Smooth muscle cell of the brain vasculature (primary cell): ENCODE measurements around the gene TAAR1.
"Not testable (repeated sequence)": the region's sequence is repeated elsewhere in the genome, so short reads cannot be mapped to it uniquely, and the experiment has no call there.

Experiments used
- DNase-seq: peaks from one replicate; pipeline ENCODE4 v3.0.0-alpha.2; 2012; ENCODE audit warnings: low read depth, low spot score

The TAAR1 gene

GRCh38 chr6:132661906-132662305 is 2.9 kb upstream of the TAAR1 start:
- DNase-seq: no peak

GRCh38 chr6:132651062-132651461 is 7.9 kb downstream of the TAAR1 start:
- no peak for DNase-seq

DNA sequence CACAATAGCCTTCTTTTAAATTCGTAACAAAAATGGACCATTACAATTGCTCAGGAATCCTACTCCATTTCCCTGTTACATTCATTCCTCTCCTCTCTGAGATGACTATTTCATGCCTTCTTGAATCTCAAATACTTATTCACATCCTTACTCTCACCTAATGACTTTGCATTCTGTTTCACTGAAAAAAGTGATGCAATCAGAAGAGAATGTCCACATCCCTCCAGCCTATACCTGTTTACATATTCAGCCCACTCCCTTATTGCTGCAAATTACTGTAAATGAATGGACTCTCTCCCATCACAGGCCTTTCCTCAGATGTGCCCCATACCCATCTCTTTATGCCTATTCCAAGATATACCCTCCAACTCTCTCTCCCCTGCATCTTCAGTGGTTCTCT is 8.6 kb downstream of the TAAR1 start:
- DNase-seq: no peak

- DNase-seq: no peak
Observed at GRCh38 chr6:132648828-132649227, 10.2 kb downstream of the TAAR1 start.

GRCh38 chr6:132648356-132648755 is 10.6 kb downstream of the TAAR1 start:
- DNase-seq: no peak

- DNase-seq: no peak
Observed at GRCh38 chr6:132643547-132643946, 15.4 kb downstream of the TAAR1 start.

DNA sequence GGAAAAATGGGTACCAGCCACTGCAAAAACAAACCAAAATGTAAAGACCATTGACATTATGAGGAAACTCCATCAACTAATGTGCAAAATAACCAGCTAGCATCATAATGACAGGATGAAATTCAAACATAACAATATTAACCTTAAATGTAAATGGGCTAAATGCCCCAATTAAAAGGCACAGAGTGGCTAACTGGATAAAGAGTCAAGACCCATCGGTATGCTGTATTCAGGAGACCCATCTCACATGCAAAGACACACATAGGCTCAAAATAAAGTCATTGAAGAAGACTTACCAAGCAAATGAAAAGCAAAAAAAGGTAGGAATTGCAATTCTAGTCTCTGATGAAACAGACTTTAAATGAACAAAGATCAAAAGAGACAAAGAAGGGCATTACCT is 21.8 kb downstream of the TAAR1 start:
- not testable (repeated sequence) for DNase-seq

GRCh38 chr6:132635906-132636305 is 23.1 kb downstream of the TAAR1 start:
- not testable (repeated sequence) for DNase-seq

- not testable (repeated sequence) for DNase-seq
Observed at GRCh38 chr6:132635288-132635687, 23.7 kb downstream of the TAAR1 start.

DNA sequence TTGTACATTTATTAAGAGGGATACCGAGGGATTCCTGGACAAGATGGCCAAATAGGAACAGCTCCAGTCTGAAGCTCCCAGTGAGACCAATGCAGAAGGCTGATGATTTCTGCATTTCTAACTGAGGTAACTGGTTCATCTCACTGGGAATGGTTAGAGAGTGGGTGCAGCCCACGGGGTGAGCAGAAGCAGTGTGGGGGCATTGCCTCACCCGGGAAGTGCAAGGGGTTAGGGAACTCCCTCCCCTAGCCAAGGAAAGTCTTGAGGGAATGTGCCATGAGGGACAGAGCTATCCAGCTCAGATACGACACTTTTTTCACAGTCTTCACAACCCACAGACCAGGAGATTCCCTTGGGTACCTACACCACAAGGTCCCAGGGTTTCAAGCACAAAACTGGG is 24.2 kb downstream of the TAAR1 start:
- no peak for DNase-seq

GRCh38 chr6:132633362-132633761 is 25.6 kb downstream of the TAAR1 start:
- DNase-seq: no peak

- no peak for DNase-seq
Observed at GRCh38 chr6:132624175-132624574, 34.8 kb downstream of the TAAR1 start, which contains the start of gene TAAR2. TSS of gene TAAR2 (minus strand) at chr6:132624275. CDS start at chr6:132624275, 0 bp downstream.

DNA sequence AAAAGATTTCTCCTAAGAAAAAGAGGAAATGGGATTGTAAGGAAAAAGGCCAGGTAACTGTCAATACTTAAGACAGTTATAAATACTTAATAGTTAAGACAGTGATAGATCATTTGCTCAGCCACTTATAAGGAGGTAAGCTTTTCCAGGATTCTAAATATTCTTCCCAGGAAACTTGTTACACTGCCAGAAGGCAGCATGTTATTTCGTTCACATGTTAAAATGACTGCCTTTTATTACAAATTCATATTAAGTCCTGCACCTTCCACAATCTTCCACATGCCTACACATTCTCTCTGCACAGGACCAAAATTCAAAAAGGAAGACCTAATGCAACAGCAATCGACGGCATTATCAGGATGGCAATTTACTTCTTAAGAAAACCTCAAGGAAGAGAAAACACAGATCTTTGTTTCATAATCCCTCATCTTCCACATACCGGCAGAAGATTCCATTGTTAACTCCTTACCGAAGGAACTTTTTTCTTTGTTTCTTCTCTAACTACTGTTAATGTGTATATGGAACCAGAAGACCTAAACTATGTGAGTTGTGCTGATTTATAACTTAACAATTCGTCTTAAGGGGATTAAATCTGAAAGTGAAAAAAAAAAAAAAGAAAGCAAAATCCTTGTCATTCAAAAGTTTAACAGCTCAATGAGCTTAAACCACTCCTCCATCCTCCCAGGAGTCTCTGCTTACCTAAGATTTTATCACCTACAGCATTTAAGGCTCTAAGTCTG is 35.7 kb downstream of the TAAR1 start:
- no peak for DNase-seq

GRCh38 chr6:132616677-132617076 is 42.3 kb downstream of the TAAR1 start:
- DNase-seq: no peak

DNA sequence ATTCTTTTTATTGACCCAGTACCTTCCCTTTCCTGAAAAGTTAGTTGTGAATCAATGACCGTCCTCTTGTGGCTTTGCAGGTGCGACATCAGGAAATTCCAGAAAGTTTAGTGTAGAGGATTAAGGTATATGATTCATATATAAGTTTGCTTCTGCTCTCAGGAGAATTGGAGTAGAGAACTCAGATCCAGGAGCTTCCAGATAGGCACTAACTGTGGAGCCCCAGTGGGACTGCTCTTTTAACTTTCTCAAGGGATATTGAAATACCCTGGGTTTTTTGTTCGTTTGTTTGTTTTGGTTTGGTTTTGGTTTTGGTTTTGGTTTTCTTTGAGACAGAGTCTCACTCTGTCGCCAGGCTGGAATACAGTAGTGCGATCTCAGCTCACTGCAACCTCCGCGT is 44.4 kb downstream of the TAAR1 start:
- no peak for DNase-seq

DNA sequence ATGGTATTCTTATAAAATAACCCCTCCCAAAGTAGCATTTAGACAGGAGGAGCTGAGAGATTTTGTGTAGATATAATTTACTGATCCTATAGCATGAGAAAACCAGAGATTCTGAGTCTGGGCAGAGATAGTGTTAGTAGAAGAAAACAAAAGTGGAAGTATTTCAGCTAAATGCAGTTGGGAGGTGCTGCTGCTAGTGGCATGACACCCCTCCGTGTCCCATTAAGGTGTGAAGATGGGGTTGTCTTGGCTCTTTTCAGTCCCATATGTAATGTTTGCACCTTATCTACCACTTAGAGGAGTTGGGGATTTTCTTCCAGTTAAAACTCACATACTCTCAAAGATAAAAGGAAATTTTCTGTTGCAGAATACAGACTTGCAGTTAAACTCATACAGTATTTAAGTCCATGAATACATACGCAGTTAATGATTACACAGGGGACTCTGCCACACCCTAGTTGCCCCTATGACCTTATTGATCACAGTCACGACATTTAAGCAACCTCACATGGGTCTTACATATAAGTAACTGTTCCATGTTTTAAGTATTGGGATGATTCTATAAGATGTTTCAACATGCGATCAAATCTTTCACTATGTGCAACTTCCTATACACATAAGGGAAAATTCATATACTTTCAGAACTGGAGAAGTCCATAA is 46.4 kb downstream of the TAAR1 start:
- no peak for DNase-seq

DNA sequence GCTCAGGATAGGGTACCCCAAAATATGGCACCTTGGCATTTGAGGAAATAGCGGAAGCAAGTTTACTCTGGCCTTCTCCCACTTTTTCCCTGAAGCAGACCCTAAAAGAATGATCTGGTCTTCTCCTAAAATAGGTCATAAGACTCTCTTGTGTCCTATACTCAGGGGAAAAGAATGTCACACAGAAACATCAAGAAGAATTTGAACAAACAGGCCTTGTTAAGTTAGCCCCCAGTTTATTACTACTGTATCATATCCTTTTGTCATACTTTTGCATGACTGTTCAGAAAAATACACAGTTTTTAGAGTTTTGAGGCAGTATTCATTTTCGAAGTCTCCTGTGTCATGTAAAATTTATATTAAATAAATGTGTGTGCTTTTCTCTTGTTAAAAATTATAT is 47.4 kb downstream of the TAAR1 start:
- no peak for DNase-seq

DNA sequence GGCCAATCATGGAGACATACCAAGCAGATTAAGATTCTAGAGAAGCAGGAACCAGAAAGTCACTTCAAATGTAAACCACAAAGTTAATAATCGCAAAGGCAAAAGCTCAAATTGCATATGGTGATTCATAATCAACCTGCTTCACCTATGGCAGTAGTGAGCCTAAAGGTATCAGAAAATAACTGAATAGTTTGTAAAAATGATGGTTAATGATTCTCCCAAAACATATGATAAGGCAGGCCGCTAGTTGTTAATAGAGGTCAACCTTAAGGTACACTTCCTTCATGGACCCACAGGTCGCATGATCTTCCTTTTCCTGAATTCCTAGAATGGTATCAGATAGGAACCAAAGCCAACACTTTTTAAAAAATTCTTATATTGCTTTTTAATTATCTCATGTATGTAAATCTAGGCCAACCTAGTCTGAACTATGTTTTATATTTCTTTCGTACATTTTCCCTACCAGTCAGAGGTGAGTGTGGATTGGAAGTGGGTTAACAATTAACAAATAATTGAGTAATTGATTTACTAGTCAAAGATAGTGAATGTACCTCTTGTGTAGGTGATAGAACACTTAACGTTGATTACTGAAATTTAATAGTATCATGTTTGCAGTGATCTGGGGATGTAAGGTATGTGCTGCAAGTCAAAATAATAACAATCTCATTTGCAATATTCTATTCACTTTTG is 51.3 kb downstream of the TAAR1 start:
- DNase-seq: no peak

DNA sequence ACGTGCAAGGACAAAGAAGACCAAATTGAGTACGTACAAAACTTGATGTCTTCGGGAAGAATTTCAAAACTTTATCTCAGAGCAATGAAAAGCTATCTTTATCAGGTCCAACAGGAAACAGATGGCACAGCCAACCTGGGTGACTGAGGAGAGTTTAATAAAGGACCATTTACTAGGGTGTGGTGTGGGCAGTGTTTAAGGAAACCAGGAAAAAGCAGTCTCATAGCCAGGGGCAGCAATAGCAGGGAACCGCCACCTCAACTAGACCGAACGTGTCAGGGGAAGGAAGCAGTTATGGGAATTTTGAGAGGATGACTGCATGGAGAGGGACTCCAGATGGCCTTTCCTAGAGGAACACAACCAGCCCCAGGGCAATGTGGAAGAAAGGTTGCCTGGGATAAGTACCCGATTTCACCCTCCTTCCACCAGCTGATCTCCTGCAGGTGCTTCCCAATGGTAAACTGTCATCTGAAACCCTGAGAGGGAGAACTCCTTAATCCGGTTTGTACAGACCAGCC is 54.3 kb downstream of the TAAR1 start:
- no peak for DNase-seq

DNA sequence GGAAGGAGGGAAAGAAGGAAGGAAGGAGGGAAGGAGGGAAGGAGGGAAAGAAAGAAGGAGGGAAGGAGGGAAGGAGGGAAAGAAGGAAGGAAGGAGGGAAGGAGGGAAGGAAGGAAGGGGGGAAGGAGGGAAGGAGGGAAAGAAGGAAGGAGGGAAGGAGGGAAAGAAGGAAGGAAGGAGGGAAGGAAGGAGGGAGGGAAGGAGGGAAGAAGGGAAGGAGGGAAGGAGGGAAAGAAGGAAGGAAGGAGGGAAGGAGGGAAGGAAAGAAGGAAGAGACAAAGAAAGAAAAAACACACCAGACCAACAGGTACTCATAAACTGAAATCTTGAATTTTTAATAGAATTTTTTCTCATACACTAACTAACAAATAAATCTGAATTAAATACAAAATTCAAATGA is 58.1 kb downstream of the TAAR1 start:
- DNase-seq: not testable (repeated sequence)

GRCh38 chr6:132598473-132598872 is 60.5 kb downstream of the TAAR1 start:
- DNase-seq: no peak

- DNase-seq: no peak
Observed at GRCh38 chr6:132596201-132596600, 62.8 kb downstream of the TAAR1 start.
